Measurements from ENCODE around the gene FNTB. TPM values are rescaled to one million over a fixed set of nuclear protein-coding genes. Genes with fewer than 3 reads are reported as not detected.
A peak's percentile ranks its signal among the peaks of the same experiment; 100 is the strongest.

The FNTB gene
- total and polyA plus RNA-seq, 9 of the 15 experiments (the other 6 are each of a cell fraction or from before 2014, with no cell fraction given): 6.9 to 23.2 (median 12.2) TPM

DNA sequence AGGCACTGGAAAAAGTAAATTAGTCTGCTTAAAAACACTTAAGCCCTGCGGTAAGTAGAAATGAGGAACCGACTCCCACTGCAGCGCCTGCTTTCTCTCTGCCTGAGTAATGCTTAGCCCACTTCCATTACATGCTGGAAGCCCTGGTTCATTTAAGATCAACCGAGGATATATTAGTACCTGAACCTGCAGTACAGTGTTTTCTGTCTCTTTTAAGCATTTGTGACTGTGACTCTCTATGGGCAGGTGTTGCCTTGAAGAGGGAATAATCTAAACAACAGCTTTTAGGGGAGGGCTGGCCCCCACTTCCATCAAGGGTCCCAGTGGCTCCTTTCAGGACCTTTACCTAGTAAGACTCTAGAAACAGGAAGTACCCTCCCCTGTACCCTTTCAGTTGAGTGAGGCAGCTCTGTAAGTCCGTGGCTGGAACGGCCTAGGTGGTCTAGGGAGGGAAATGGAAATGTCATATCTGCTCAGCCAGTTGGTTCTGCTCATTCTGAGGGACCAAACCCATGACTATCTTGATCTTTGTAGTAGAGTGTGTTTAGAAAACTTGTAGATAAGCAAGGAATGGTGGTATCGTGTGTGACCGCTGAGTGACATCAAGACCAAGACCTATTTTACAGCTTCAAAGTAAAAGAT is 56.2 kb downstream of the FNTB start (continued):
- TF ChIP-seq NR4A1 (CRISPR knock-in tag; IDR thresholded peaks at IDR 0.05) (no peak), NR4A1 (tag; IDR thresholded peaks at IDR 0.05) (0 out of 2 replicates have a peak, but pooled peaks have one; percentile 19), TAF7 (tag; IDR thresholded peaks at IDR 0.05) (no peak), ZKSCAN1 (IDR thresholded peaks at IDR 0.05; ENCODE audit: low read depth, low read length) (no peak), ZNF274 (IDR thresholded peaks at IDR 0.05; ENCODE audit: borderline replicate concordance, low read depth, low read length) (no peak), ARID3B (CRISPR knock-in tag; IDR thresholded peaks at IDR 0.05; ENCODE audit: borderline replicate concordance) (no peak), FOXP1 (CRISPR knock-in tag; IDR thresholded peaks at IDR 0.05) (no peak), ARID3A (IDR thresholded peaks at IDR 0.05; ENCODE audit: borderline replicate concordance, low read depth, low read length) (no peak), POU5F1 (IDR thresholded peaks at IDR 0.05; ENCODE audit: borderline replicate concordance, low read depth, low read length, partially characterized antibody) (no peak), BCOR (IDR thresholded peaks at IDR 0.05) (peak; percentile 47), CCNT2 (IDR thresholded peaks at IDR 0.05; ENCODE audit: borderline replicate concordance, extremely low read depth, insufficient read length, low read depth, low read length) (peak; percentile 93), CEBPB (tag; IDR thresholded peaks at IDR 0.05) (no peak), U2AF1 (optimal IDR thresholded peaks at IDR 0.05; ENCODE audit: low read depth, low read length) (no peak), TSC22D4 (tag; IDR thresholded peaks at IDR 0.05) (no peak), ZNF707 (CRISPR knock-in tag; conservative IDR thresholded peaks at IDR 0.05) (no peak), HDGF (IDR thresholded peaks at IDR 0.05) (no peak), CHCHD3 (CRISPR knock-in tag; IDR thresholded peaks at IDR 0.05) (no peak), TGIF2 (CRISPR knock-in tag; IDR thresholded peaks at IDR 0.05) (no peak)
- TF ChIP-seq, protein P1, sequence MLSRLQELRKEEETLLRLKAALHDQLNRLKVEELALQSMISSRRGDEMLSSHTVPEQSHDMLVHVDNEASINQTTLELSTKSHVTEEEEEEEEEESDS (CRISPR knock-in tag; IDR thresholded peaks at IDR 0.05): no peak
- TF ChIP-seq, protein P2, sequence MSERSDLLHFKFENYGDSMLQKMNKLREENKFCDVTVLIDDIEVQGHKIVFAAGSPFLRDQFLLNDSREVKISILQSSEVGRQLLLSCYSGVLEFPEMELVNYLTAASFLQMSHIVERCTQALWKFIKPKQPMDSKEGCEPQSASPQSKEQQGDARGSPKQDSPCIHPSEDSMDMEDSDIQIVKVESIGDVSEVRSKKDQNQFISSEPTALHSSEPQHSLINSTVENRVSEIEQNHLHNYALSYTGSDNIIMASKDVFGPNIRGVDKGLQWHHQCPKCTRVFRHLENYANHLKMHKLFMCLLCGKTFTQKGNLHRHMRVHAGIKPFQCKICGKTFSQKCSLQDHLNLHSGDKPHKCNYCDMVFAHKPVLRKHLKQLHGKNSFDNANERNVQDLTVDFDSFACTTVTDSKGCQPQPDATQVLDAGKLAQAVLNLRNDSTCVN (CRISPR knock-in tag; IDR thresholded peaks at IDR 0.05): no peak
- TF ChIP-seq, protein P3, sequence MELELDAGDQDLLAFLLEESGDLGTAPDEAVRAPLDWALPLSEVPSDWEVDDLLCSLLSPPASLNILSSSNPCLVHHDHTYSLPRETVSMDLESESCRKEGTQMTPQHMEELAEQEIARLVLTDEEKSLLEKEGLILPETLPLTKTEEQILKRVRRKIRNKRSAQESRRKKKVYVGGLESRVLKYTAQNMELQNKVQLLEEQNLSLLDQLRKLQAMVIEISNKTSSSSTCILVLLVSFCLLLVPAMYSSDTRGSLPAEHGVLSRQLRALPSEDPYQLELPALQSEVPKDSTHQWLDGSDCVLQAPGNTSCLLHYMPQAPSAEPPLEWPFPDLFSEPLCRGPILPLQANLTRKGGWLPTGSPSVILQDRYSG (tag; conservative IDR thresholded peaks at IDR 0.05; ENCODE audit: low read depth): no peak
- TF ChIP-seq, protein P4, sequence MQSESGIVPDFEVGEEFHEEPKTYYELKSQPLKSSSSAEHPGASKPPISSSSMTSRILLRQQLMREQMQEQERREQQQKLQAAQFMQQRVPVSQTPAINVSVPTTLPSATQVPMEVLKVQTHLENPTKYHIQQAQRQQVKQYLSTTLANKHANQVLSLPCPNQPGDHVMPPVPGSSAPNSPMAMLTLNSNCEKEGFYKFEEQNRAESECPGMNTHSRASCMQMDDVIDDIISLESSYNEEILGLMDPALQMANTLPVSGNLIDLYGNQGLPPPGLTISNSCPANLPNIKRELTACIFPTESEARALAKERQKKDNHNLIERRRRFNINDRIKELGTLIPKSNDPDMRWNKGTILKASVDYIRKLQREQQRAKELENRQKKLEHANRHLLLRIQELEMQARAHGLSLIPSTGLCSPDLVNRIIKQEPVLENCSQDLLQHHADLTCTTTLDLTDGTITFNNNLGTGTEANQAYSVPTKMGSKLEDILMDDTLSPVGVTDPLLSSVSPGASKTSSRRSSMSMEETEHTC (IDR thresholded peaks at IDR 0.05): peak; percentile 70

All from K562 (cell line).